Calu3 (cell line): Measurements from ENCODE around the gene KIF1B. TPM values are rescaled to one million over a fixed set of nuclear protein-coding genes. Genes with fewer than 3 reads are reported as not detected.

ENCODE experiments used
- BruUV-seq: library from RNA; stranded (reverse); fragments of 400-500 nt; replicated peaks from 2 replicates; lab custom pipeline; 2021; lab: Mats Ljungman, UMichigan
- CTCF ChIA-PET: fragments of 300-600 bp; sonication (Branson Sonifier 250); formaldehyde crosslinking; loops from one replicate; lab custom pipeline; 2022; ENCODE audit warnings: antibody characterized with exemption; lab: Charles Lee
- DNase-seq: peaks from one replicate; pipeline ENCODE4 v3.0.0; 2022
- H3K27ac Mint-ChIP-seq: one replicate; pipeline ENCODE4 v1.8.0; 2022; ENCODE audit warnings: mixed read lengths; ENCODE audit not compliant: unreplicated experiment
- H3K27me3 Mint-ChIP-seq: one replicate; pipeline ENCODE4 v1.8.0; 2022; ENCODE audit warnings: mixed read lengths; ENCODE audit not compliant: unreplicated experiment
- H3K36me3 Mint-ChIP-seq: one replicate; pipeline ENCODE4 v1.8.0; 2022; ENCODE audit warnings: mild to moderate bottlenecking, moderate library complexity, mixed read lengths; ENCODE audit not compliant: insufficient read depth, unreplicated experiment
- H3K4me1 Mint-ChIP-seq: one replicate; pipeline ENCODE4 v1.8.0; 2022; ENCODE audit warnings: mild to moderate bottlenecking, low read depth, mixed read lengths; ENCODE audit not compliant: unreplicated experiment
- H3K4me3 Mint-ChIP-seq: one replicate; pipeline ENCODE4 v1.8.0; 2022; ENCODE audit warnings: mild to moderate bottlenecking, low read depth, moderate library complexity, mixed read lengths; ENCODE audit not compliant: unreplicated experiment
- H3K9me3 Mint-ChIP-seq: one replicate; pipeline ENCODE4 v1.8.0; 2022; ENCODE audit warnings: low read depth, mixed read lengths; ENCODE audit not compliant: unreplicated experiment
- intact Hi-C: fragments of 100-400 bp; cut with micrococcal nuclease; formaldehyde crosslinking; loops from one replicate; pipeline ENCODE4 v1.10.0; 2022; ENCODE audit not compliant: unreplicated experiment
- total RNA-seq: library from RNA; stranded (reverse); gene quantifications from 2 replicates; pipeline ENCODE4 v1.2.3, GENCODE V29; 2022
- TF ChIP-seq, protein P1 (sequence below): fragments of 200-600 bp; IDR thresholded peaks from one replicate; pipeline ENCODE4 v1.8.0; 2022; ENCODE audit warnings: antibody characterized with exemption; ENCODE audit not compliant: unreplicated experiment

The KIF1B gene
- total RNA-seq, 1 experiment from 2014 or later: 17.1 TPM

DNA sequence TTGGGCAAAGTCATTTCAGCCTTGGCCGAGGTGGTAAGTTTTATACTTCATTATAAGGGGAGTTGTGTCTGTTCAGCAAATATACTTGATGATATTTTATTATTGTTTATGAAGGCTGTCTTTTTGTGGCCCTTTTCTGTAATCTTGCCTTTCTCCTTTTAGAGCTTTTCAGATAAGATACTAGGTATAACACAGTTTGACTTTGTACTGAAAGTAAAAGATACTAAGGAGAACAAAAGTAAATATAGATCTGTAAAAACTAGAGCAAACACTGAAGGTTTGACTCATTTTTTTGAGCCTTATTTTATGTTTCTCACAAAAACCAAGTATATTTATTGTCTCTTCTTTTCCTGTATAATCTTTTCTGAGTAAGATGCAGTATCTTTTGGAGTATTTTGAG, 61.9 kb downstream of the KIF1B start:
- Mint-ChIP-seq H3K36me3 (peaks cover 9% of the 10 kb centered on the region), H3K4me3 (no peak overlapping the region), H3K27me3 (no peaks in the 10 kb centered on the region), H3K9me3 (no peaks in the 10 kb centered on the region), H3K27ac (no peak overlapping the region), H3K4me1 (no peaks in the 10 kb centered on the region)
- no TSS peak for BruUV-seq
- TF ChIP-seq, protein P1, sequence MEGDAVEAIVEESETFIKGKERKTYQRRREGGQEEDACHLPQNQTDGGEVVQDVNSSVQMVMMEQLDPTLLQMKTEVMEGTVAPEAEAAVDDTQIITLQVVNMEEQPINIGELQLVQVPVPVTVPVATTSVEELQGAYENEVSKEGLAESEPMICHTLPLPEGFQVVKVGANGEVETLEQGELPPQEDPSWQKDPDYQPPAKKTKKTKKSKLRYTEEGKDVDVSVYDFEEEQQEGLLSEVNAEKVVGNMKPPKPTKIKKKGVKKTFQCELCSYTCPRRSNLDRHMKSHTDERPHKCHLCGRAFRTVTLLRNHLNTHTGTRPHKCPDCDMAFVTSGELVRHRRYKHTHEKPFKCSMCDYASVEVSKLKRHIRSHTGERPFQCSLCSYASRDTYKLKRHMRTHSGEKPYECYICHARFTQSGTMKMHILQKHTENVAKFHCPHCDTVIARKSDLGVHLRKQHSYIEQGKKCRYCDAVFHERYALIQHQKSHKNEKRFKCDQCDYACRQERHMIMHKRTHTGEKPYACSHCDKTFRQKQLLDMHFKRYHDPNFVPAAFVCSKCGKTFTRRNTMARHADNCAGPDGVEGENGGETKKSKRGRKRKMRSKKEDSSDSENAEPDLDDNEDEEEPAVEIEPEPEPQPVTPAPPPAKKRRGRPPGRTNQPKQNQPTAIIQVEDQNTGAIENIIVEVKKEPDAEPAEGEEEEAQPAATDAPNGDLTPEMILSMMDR: no peak
- no peak for DNase-seq
- intact Hi-C loops: no loop called here
- CTCF ChIA-PET: no interaction called here

DNA sequence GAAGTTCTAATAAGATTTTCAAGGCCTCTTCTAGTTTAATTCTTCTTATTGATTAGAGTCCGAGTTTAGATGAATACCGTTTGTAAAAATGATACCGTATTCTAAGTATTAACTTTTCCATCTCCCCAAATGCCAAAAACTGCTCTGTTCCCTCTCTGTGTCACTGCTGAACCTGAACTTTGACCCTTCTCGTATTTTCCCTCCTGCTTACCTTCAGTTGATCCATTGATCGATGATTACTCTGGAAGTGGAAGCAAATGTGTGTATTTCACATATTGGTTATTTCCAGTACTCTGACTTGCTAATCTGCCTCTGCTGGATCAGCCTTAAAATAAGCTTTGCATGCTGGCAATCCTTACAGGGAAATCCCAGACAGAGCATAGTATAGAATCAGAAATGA, 68.5 kb downstream of the KIF1B start:
- intact Hi-C loops: no loop called here
- no peak overlapping the region for H3K4me3 Mint-ChIP-seq
- TF ChIP-seq, protein P1: no peak
- DNase-seq: no peak
- no peaks in the 10 kb centered on the region for H3K27me3 Mint-ChIP-seq
- H3K27ac Mint-ChIP-seq: no peak overlapping the region
- CTCF ChIA-PET: interaction anchor here (0.7 kb wide), 1 partner anchor 18 kb away, joined by 3 read pairs; no protein-coding TSS in a partner anchor
- no peaks in the 10 kb centered on the region for H3K4me1 Mint-ChIP-seq
- H3K36me3 Mint-ChIP-seq: peaks cover 9% of the 10 kb centered on the region
- H3K9me3 Mint-ChIP-seq: no peaks in the 10 kb centered on the region
- no TSS peak for BruUV-seq

DNA sequence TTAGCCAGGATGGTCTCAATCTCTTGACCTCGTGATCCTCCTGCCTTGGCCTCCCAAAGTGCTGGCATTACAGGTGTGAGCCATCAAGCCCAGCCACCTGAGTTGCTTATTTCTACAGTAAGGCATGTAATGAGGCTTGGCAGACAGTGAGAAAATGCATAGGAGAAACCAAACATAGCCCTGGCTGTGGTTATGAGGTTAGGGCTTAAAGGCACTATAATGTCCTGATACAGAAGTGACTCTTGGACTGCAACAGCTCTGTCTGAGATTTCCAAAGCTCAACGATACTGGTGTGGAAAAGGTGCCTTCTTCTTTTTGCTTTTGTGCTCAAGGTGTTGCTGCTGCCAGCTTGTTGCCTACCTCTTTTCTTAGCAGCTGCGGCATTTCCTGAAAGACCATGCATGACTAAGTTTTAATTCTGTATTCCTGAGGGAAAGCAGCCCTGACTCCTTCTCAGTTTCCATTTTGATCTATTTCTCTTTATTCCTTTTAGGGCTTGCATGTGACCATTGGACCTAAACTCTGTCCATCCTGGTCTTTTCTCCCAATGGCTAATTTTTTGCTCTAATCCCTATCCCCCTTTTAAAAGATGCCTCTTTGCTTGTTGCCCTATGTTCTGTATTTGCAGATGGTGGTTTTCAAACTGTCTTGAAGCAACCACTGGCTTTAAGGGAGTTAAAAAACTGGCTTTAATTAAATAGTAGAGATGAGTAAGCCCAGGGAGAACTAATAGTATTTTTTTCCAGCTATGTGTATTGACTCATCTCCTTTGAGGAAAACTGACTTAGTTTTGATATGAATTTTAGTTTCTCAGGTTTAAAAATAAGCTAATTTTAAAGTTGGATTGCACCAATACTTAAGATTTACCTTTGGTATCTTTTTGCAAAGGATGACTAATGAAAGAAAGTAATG, 70.3 kb downstream of the KIF1B start:
- CTCF ChIA-PET: no interaction called here
- H3K27me3 Mint-ChIP-seq: no peaks in the 10 kb centered on the region
- no peak for DNase-seq
- intact Hi-C loops: no loop called here
- H3K9me3 Mint-ChIP-seq: no peaks in the 10 kb centered on the region
- H3K27ac Mint-ChIP-seq: no peak overlapping the region
- peaks cover 4% of the 10 kb centered on the region for H3K36me3 Mint-ChIP-seq
- TF ChIP-seq, protein P1: no peak
- no TSS peak for BruUV-seq
- H3K4me1 Mint-ChIP-seq: no peaks in the 10 kb centered on the region
- no peak overlapping the region for H3K4me3 Mint-ChIP-seq

DNA sequence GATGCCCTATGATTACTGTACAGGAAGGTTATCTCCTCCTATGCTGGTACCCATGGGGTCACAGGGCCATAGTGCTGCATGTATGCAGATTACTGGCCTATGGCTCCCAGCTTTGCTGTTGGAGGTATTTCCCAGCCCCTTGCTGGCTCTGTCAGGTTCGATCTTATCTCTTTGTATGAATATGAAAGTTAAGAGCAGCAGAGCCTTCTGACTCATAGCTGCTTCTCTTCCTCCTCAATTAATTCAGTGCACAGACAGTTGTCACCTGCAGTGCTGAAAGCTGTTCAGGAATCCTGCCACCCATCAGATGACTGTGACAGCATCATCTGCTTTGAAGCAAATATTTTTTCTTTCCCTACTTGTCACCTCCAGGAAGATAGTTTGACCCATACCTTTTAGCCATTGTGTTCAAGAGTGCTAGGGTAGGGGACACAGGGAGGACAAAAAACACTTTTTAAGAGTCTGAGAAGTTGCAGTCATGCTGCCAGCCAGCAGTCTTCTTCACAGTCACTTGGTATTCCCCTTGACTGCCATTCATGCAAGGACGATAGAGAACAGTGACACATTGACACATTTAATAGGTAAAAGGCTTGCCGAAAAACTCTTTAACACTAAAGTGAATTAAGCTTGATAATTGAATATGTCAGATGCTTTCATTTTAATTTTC, 73.1 kb downstream of the KIF1B start:
- Mint-ChIP-seq H3K27ac (no peak overlapping the region), H3K4me3 (no peak overlapping the region), H3K36me3 (peaks cover 4% of the 10 kb centered on the region), H3K9me3 (no peaks in the 10 kb centered on the region), H3K27me3 (no peaks in the 10 kb centered on the region), H3K4me1 (no peaks in the 10 kb centered on the region)
- TF ChIP-seq, protein P1: no peak
- intact Hi-C loops: no loop called here
- no TSS peak for BruUV-seq
- DNase-seq: no peak
- CTCF ChIA-PET: no interaction called here
